Endothelial cell of umbilical vein (primary cell): ENCODE results near the gene CACNA2D1. TPM values are rescaled to one million over a fixed set of nuclear protein-coding genes. Genes with fewer than 3 reads are reported as not detected.

Source experiments
- BruUV-seq: library from RNA; stranded (reverse); fragments of 400-500 nt; replicated peaks from 2 replicates; lab custom pipeline; 2021; lab: Mats Ljungman, UMichigan
- CTCF ChIA-PET: fragments of 300-600, 350-600 bp; sonication (Branson Sonifier 250); formaldehyde crosslinking; loops from one replicate; lab custom pipeline; 2021; ENCODE audit warnings: antibody characterized with exemption, inconsistent platforms; lab: Charles Lee
- POLR2A ChIA-PET: fragments of 300-600, 350-600 bp; sonication (Branson Sonifier 250); formaldehyde crosslinking; loops from one replicate; lab custom pipeline; 2021; ENCODE audit warnings: antibody characterized with exemption, inconsistent platforms; lab: Charles Lee
- DNase-seq: peaks from one replicate; pipeline ENCODE4 v3.0.0-alpha.2; 2011; ENCODE audit warnings: low read depth, low spot score
- FAIRE-seq: peaks from 2 replicates; lab custom pipeline; 2011; peaks lifted over from hg19 to GRCh38; lab: Jason Lieb, UNC
- H2AFZ ChIP-seq: 2 replicates; pipeline ENCODE4 v1.6.0; 2012; ENCODE audit warnings: low read depth, low read length, control low read depth, inconsistent platforms
- H3K27ac ChIP-seq: 2 replicates; pipeline ENCODE4 v1.5.1; 2011; ENCODE audit warnings: low read depth, mild to moderate bottlenecking, control low read depth, low read length, moderate library complexity; ENCODE audit not compliant: insufficient read depth
- H3K27me3 ChIP-seq, 2 experiments: 2 replicates each; pipeline versions ENCODE4 v1.6.0 to v1.6.1; 2011; ENCODE audit warnings: low read length in 2 of 2, mixed read lengths in 1 of 2; ENCODE audit not compliant: control insufficient read depth in 2 of 2, insufficient read depth in 2 of 2
- H3K36me3 ChIP-seq, 2 experiments: 2 replicates in 1 of 2; 3 replicates in 1 of 2; pipeline ENCODE4 v1.5.1; 2011; ENCODE audit warnings: low read length in 2 of 2, mild to moderate bottlenecking in 1 of 2, moderate library complexity in 1 of 2; ENCODE audit not compliant: control insufficient read depth in 2 of 2, insufficient read depth in 2 of 2; ENCODE audit errors: extremely low read depth in 1 of 2
- H3K4me1 ChIP-seq: 3 replicates; pipeline ENCODE4 v1.5.1; 2011; ENCODE audit warnings: mild to moderate bottlenecking, low read length; ENCODE audit not compliant: control insufficient read depth, insufficient read depth; ENCODE audit errors: extremely low read depth
- H3K4me2 ChIP-seq: 2 replicates; pipeline ENCODE4 v1.6.1; 2011; ENCODE audit warnings: low read length, control low read depth, mixed read lengths; ENCODE audit not compliant: insufficient read depth
- H3K4me3 ChIP-seq, 3 experiments: fragments of 200-600 bp in 1 of 3; sonication (generic), shearing (Covaris generic) in 1 of 3; replicated peaks in 1 of 3; 2 replicates each; pipeline ENCODE4 v1.5.1; 2011 to 2016; ENCODE audit warnings: control low read depth in 3 of 3, low read length in 3 of 3, mild to moderate bottlenecking in 2 of 3, inconsistent platforms in 1 of 3, low read depth in 1 of 3, moderate library complexity in 1 of 3; ENCODE audit not compliant: insufficient read depth in 1 of 3
- H3K79me2 ChIP-seq: 2 replicates; pipeline ENCODE4 v1.6.0; 2012; ENCODE audit warnings: low read length, inconsistent platforms; ENCODE audit not compliant: control insufficient read depth, insufficient read depth
- H3K9ac ChIP-seq: replicated peaks from 2 replicates; pipeline ENCODE3; 2011; ENCODE audit warnings: low read length, control low read depth; ENCODE audit not compliant: insufficient read depth; ENCODE audit errors: extremely low read depth
- H3K9me1 ChIP-seq: replicated peaks from 3 replicates; pipeline ENCODE4 v1.6.0; 2011; ENCODE audit warnings: mild to moderate bottlenecking, low read length; ENCODE audit not compliant: control insufficient read depth, insufficient read depth; ENCODE audit errors: extremely low read depth
- H3K9me3 ChIP-seq: replicated peaks from 2 replicates; pipeline ENCODE4 v1.5.1; 2012; ENCODE audit warnings: low read length, inconsistent platforms; ENCODE audit not compliant: control insufficient read depth, insufficient read depth
- H4K20me1 ChIP-seq: replicated peaks from 2 replicates; pipeline ENCODE3; 2011; ENCODE audit warnings: mild to moderate bottlenecking, low read length; ENCODE audit not compliant: control insufficient read depth, insufficient read depth; ENCODE audit errors: extremely low read depth
- EZH2 ChIP-seq: IDR thresholded peaks from 2 replicates; pipeline ENCODE4 v1.6.1; 2012; ENCODE audit warnings: borderline replicate concordance, low read depth, mild to moderate bottlenecking, moderate library complexity, low read length, inconsistent platforms; ENCODE audit not compliant: severe bottlenecking
- FOS ChIP-seq: IDR thresholded peaks from 2 replicates; pipeline ENCODE4 v1.6.1; 2011; ENCODE audit warnings: mild to moderate bottlenecking, low read length, moderate library complexity, borderline replicate concordance; ENCODE audit not compliant: insufficient read depth
- GATA2 ChIP-seq: IDR thresholded peaks from 2 replicates; pipeline ENCODE4 v1.7.0; 2011; ENCODE audit warnings: low read depth, mild to moderate bottlenecking, moderate library complexity, mixed read lengths, low read length; ENCODE audit not compliant: insufficient read length, insufficient read depth
- JUN ChIP-seq: IDR thresholded peaks from 2 replicates; pipeline ENCODE4 v1.6.1; 2011; ENCODE audit warnings: borderline replicate concordance, low read depth; ENCODE audit not compliant: insufficient read length, insufficient read depth
- MYC ChIP-seq: IDR thresholded peaks from one replicate; pipeline ENCODE4 v1.6.1; 2011; ENCODE audit warnings: mild to moderate bottlenecking, low read depth, low read length
- POLR2A ChIP-seq: IDR thresholded peaks from 2 replicates; pipeline ENCODE4 v1.6.1; 2012; ENCODE audit warnings: low read depth, mild to moderate bottlenecking, control low read depth, low read length
- POLR2AphosphoS5 ChIP-seq: IDR thresholded peaks from 2 replicates; pipeline ENCODE4 v1.6.1; 2012; ENCODE audit warnings: low read depth, mild to moderate bottlenecking, control low read depth, low read length, moderate library complexity; ENCODE audit not compliant: insufficient read depth
- dilution Hi-C: fragments of 300-500 bp; cut with MboI; formaldehyde crosslinking; loops from one replicate; pipeline ENCODE4 v1.15.0; 2019; ENCODE audit warnings: low sequenced_read_pairs; ENCODE audit not compliant: extremely low pct_ligation_motif_present
- intact Hi-C: fragments of 100-400 bp; cut with micrococcal nuclease; formaldehyde crosslinking; loops from one replicate; pipeline ENCODE4 v1.10.0; 2022
- polyA plus RNA-seq, 4 experiments: library from polyadenylated mRNA; depleted of rRNA in 3 of 4; stranded (reverse) in 3 of 4; unstranded in 1 of 4; fragments of >200 nt; gene quantifications; 2 replicates each; pipeline versions ENCODE4 v1.2.1 to v1.2.3, GENCODE V29; 2011 to 2012; ENCODE audit warnings: missing spikeins in 1 of 4
- total RNA-seq: library from RNA; stranded (reverse); gene quantifications from 2 replicates; pipeline ENCODE4 v1.2.3, GENCODE V29; 2021
- TF ChIP-seq, protein P1 (sequence below): IDR thresholded peaks from 2 replicates; pipeline ENCODE4 v1.6.1; 2011; ENCODE audit not compliant: insufficient read depth, insufficient read length
- TF ChIP-seq, protein P2 (sequence below), 2 donors: IDR thresholded peaks; 1 replicate in 1 of 2; 2 replicates in 1 of 2; pipeline ENCODE4 v1.5.1; 2011; ENCODE audit warnings: low read length in 2 of 2, mild to moderate bottlenecking in 2 of 2, moderate library complexity in 2 of 2, control low read depth in 1 of 2, inconsistent platforms in 1 of 2, low read depth in 1 of 2; ENCODE audit not compliant: insufficient read depth in 1 of 2; ENCODE audit errors: extremely low read depth in 1 of 2

The CACNA2D1 gene
- total and polyA plus RNA-seq, 2 donors (not counting 3 experiments of a cell fraction or from before 2014, with no cell fraction given) = 4.1 to 38.6 TPM

DNA sequence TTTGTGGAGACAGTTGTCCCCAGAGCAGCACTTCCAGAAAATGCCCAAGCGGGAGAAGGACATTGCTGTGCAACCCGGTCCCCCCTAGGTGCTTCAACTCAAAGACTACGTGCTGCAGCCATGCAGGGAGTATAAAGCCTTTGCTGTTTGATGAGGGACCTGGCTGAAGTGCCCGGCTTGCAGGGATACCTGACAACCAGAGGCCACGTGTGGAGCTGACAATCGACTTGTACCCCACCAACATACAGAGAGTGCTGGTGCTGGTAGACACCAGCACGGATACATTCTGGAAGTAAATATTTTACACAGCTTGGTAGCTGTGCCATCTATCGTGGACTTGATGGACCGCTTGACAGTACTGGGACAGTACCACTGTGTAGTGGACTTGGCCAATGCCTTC, 240.6 kb downstream of the CACNA2D1 start:
- ChIA-PET CTCF (no interaction called here), POLR2A (no interaction called here)
- dilution Hi-C loops = no loop called here

More for the DNA sequence above, 240.6 kb downstream of the CACNA2D1 start:
- BruUV-seq = no TSS peak
- Histone ChIP-seq H3K9me1 (no peaks in the 10 kb centered on the region), H3K9me3 (no peaks in the 10 kb centered on the region), H3K79me2 (no peaks in the 10 kb centered on the region), H3K4me2 (no peak overlapping the region), H2AFZ (no peak overlapping the region), H3K4me3 (no peak overlapping the region), H4K20me1 (no peaks in the 10 kb centered on the region), H3K4me1 (no peaks in the 10 kb centered on the region), H3K27ac (no peak overlapping the region), H3K9ac (no peak overlapping the region), H3K27me3 (no peaks in the 10 kb centered on the region), H3K36me3 (no peaks in the 10 kb centered on the region)
- intact Hi-C loops = no loop called here
- no peak for DNase-seq
- no peak for FAIRE-seq
- no peak for TF ChIP-seq EZH2
- TF ChIP-seq GATA2 = no peak
- TF ChIP-seq FOS = no peak
- TF ChIP-seq, protein P1, sequence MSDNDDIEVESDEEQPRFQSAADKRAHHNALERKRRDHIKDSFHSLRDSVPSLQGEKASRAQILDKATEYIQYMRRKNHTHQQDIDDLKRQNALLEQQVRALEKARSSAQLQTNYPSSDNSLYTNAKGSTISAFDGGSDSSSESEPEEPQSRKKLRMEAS = no peak
- TF ChIP-seq JUN = no peak
- no peak for TF ChIP-seq MYC
- TF ChIP-seq POLR2A = no peak
- TF ChIP-seq, protein P2, sequence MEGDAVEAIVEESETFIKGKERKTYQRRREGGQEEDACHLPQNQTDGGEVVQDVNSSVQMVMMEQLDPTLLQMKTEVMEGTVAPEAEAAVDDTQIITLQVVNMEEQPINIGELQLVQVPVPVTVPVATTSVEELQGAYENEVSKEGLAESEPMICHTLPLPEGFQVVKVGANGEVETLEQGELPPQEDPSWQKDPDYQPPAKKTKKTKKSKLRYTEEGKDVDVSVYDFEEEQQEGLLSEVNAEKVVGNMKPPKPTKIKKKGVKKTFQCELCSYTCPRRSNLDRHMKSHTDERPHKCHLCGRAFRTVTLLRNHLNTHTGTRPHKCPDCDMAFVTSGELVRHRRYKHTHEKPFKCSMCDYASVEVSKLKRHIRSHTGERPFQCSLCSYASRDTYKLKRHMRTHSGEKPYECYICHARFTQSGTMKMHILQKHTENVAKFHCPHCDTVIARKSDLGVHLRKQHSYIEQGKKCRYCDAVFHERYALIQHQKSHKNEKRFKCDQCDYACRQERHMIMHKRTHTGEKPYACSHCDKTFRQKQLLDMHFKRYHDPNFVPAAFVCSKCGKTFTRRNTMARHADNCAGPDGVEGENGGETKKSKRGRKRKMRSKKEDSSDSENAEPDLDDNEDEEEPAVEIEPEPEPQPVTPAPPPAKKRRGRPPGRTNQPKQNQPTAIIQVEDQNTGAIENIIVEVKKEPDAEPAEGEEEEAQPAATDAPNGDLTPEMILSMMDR (IDR thresholded peaks at IDR 0.05; ENCODE audit: extremely low read depth in 1 of 2, insufficient read depth in 1 of 2, low read depth in 1 of 2, low read length in 2 of 2) = no peak
- TF ChIP-seq POLR2AphosphoS5 = no peak
